Liver (tissue), 9 donors: Measurements from ENCODE around the gene NOS1AP. TPM values are rescaled to one million over a fixed set of nuclear protein-coding genes. Genes with fewer than 3 reads are reported as not detected.

ENCODE experiments used
- DNase-seq: peaks from one replicate; pipeline ENCODE4 v3.0.0-alpha.2; 2017; ENCODE audit warnings: low spot score
- H3K27ac ChIP-seq, 2 donors: one replicate each; pipeline ENCODE4 v1.7.0; 2013; ENCODE audit warnings: inconsistent platforms in 2 of 2, low read length in 2 of 2, control low read depth in 1 of 2, low read depth in 1 of 2, mild to moderate bottlenecking in 1 of 2
- H3K27me3 ChIP-seq, 4 donors: one replicate each; pipeline versions ENCODE4 v1.6.1 to v1.7.0; 2013; ENCODE audit warnings: low read length in 3 of 4, inconsistent platforms in 1 of 4, mild to moderate bottlenecking in 1 of 4, moderate library complexity in 1 of 4; ENCODE audit not compliant: control insufficient read depth in 4 of 4, insufficient read depth in 4 of 4
- H3K36me3 ChIP-seq, 4 donors: one replicate each; pipeline versions ENCODE4 v1.6.1 to v1.7.0; 2013; ENCODE audit warnings: low read length in 3 of 4, mild to moderate bottlenecking in 3 of 4, low read depth in 1 of 4, moderate library complexity in 1 of 4; ENCODE audit not compliant: control insufficient read depth in 4 of 4, insufficient read depth in 3 of 4
- H3K4me1 ChIP-seq, 4 donors: one replicate each; pipeline versions ENCODE4 v1.6.1 to v1.7.0; 2013; ENCODE audit warnings: low read length in 3 of 4, mild to moderate bottlenecking in 3 of 4, moderate library complexity in 1 of 4; ENCODE audit not compliant: control insufficient read depth in 4 of 4, insufficient read depth in 4 of 4
- H3K4me3 ChIP-seq, 3 donors: one replicate each; pipeline versions ENCODE4 v1.6.1 to v1.7.0; 2013; ENCODE audit warnings: low read length in 3 of 3, control low read depth in 1 of 3, low read depth in 1 of 3, mild to moderate bottlenecking in 1 of 3
- H3K9ac ChIP-seq, 2 donors: one replicate each; pipeline ENCODE4 v1.7.0; 2013; ENCODE audit warnings: low read length in 2 of 2, mild to moderate bottlenecking in 2 of 2, moderate library complexity in 2 of 2, control low read depth in 1 of 2, low read depth in 1 of 2
- H3K9me3 ChIP-seq, 4 donors: one replicate each; pipeline versions ENCODE4 v1.6.1 to v1.7.0; 2013; ENCODE audit warnings: low read length in 3 of 4; ENCODE audit not compliant: control insufficient read depth in 4 of 4
- CTCF ChIP-seq: fragments of 150-350 bp; IDR thresholded peaks from 2 replicates; pipeline ENCODE4 v1.5.1; 2017; ENCODE audit warnings: improper control_type of control experiment, low read depth, low read length; ENCODE audit not compliant: missing input control
- EGR1 ChIP-seq, 2 donors: IDR thresholded peaks; 2 replicates each; pipeline ENCODE4 v1.6.1; 2016 to 2018; ENCODE audit warnings: antibody characterized with exemption in 2 of 2, low read depth in 2 of 2
- FOXA1 ChIP-seq: IDR thresholded peaks from 2 replicates; pipeline ENCODE4 v1.6.1; 2016; ENCODE audit warnings: antibody characterized with exemption
- FOXA2 ChIP-seq: IDR thresholded peaks from 2 replicates; pipeline ENCODE4 v1.6.1; 2016; ENCODE audit warnings: antibody characterized with exemption
- HNF4A ChIP-seq, 2 donors: conservative IDR thresholded peaks; 2 replicates each; pipeline ENCODE4 v1.6.1; 2016; ENCODE audit warnings: antibody characterized with exemption in 2 of 2, mild to moderate bottlenecking in 2 of 2
- HNF4G ChIP-seq: IDR thresholded peaks from 2 replicates; pipeline ENCODE4 v1.6.1; 2016; ENCODE audit warnings: antibody characterized with exemption
- JUND ChIP-seq, 2 donors: IDR thresholded peaks; 2 replicates each; pipeline ENCODE4 v1.6.1; 2016; ENCODE audit warnings: antibody characterized with exemption in 2 of 2
- MAX ChIP-seq: IDR thresholded peaks from 2 replicates; pipeline ENCODE4 v1.6.1; 2016; ENCODE audit warnings: antibody characterized with exemption
- NR2F2 ChIP-seq: IDR thresholded peaks from 2 replicates; pipeline ENCODE4 v1.6.1; 2016; ENCODE audit warnings: antibody characterized with exemption
- RAD21 ChIP-seq, 2 donors: IDR thresholded peaks; 2 replicates each; pipeline ENCODE4 v1.6.1; 2016; ENCODE audit warnings: antibody characterized with exemption in 2 of 2, mild to moderate bottlenecking in 2 of 2
- REST ChIP-seq: IDR thresholded peaks from 2 replicates; pipeline ENCODE4 v1.6.1; 2016; ENCODE audit warnings: antibody characterized with exemption, mild to moderate bottlenecking
- RXRA ChIP-seq, 2 donors: IDR thresholded peaks; 2 replicates each; pipeline ENCODE4 v1.6.1; 2017 to 2018; ENCODE audit warnings: antibody characterized with exemption in 2 of 2, mild to moderate bottlenecking in 1 of 2
- SP1 ChIP-seq: IDR thresholded peaks from 2 replicates; pipeline ENCODE4 v1.6.1; 2018; ENCODE audit warnings: antibody characterized with exemption, mild to moderate bottlenecking
- TAF1 ChIP-seq: conservative IDR thresholded peaks from 2 replicates; pipeline ENCODE4 v1.6.1; 2016; ENCODE audit warnings: antibody characterized with exemption, mild to moderate bottlenecking
- YY1 ChIP-seq: IDR thresholded peaks from 2 replicates; pipeline ENCODE4 v1.6.1; 2016; ENCODE audit warnings: antibody characterized with exemption, mild to moderate bottlenecking
- whole genome bisulfite sequencing: extraction: QIAGEN DNeasy Blood & Tissue Kit; methylation state at CpG from one replicate; pipeline ENCODE4 v1.1.7; 2013; 5-methylcytosine and 5-hydroxymethylcytosine counted together
- polyA plus RNA-seq, 2 donors: library from polyadenylated mRNA; stranded (reverse) in 1 of 2; unstranded in 1 of 2; fragments of 200-250 nt in 1 of 2; fragments of >200 nt in 1 of 2; fragmentation: Nextera tagmentation in 1 of 2; extraction: Ambion mirVana in 1 of 2; gene quantifications; one replicate each; pipeline versions ENCODE4 v1.2.1 to v1.2.3, GENCODE V29; 2013 to 2015
- total RNA-seq, 2 donors: library from RNA; depleted of rRNA; stranded (reverse); fragments of >200 nt; gene quantifications; one replicate each; pipeline ENCODE4 v1.2.3, GENCODE V29; 2014
- TF ChIP-seq, protein P1 (sequence below): IDR thresholded peaks from 2 replicates; pipeline ENCODE4 v1.6.1; 2016; ENCODE audit warnings: antibody characterized with exemption
- TF ChIP-seq, protein P2 (sequence below): IDR thresholded peaks from 2 replicates; pipeline ENCODE4 v1.6.1; 2016; ENCODE audit warnings: antibody characterized with exemption
- donor health status: healthy.
- donor health status: healthy.
- donor health status: healthy.
- donor health status: healthy.
- donor health status: healthy.

Gene NOS1AP
- total and polyA plus RNA-seq, 4 donors: 1.4 to 13.0 (median 4.5) TPM

GRCh38 chr1:162135271-162135775, 65.8 kb downstream of the NOS1AP start:
- TF ChIP-seq MAX: no peak
- no peak for TF ChIP-seq HNF4A (conservative IDR thresholded peaks at IDR 0.05)
- TF ChIP-seq FOXA2: no peak
- TF ChIP-seq EGR1 (IDR thresholded peaks at IDR 0.05; ENCODE audit: low read depth in 2 of 2): no peak
- TF ChIP-seq RXRA (IDR thresholded peaks at IDR 0.05): no peak
- no peak for TF ChIP-seq JUND (IDR thresholded peaks at IDR 0.05)
- TF ChIP-seq FOXA1: no peak
- TF ChIP-seq NR2F2: no peak
- no peak for TF ChIP-seq TAF1
- TF ChIP-seq YY1: no peak
- TF ChIP-seq, protein P1, sequence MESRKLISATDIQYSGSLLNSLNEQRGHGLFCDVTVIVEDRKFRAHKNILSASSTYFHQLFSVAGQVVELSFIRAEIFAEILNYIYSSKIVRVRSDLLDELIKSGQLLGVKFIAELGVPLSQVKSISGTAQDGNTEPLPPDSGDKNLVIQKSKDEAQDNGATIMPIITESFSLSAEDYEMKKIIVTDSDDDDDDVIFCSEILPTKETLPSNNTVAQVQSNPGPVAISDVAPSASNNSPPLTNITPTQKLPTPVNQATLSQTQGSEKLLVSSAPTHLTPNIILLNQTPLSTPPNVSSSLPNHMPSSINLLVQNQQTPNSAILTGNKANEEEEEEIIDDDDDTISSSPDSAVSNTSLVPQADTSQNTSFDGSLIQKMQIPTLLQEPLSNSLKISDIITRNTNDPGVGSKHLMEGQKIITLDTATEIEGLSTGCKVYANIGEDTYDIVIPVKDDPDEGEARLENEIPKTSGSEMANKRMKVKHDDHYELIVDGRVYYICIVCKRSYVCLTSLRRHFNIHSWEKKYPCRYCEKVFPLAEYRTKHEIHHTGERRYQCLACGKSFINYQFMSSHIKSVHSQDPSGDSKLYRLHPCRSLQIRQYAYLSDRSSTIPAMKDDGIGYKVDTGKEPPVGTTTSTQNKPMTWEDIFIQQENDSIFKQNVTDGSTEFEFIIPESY: no peak
- TF ChIP-seq REST: no peak
- TF ChIP-seq SP1: no peak
- TF ChIP-seq, protein P2, sequence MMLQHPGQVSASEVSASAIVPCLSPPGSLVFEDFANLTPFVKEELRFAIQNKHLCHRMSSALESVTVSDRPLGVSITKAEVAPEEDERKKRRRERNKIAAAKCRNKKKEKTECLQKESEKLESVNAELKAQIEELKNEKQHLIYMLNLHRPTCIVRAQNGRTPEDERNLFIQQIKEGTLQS: no peak
- no peaks in the 10 kb centered on the region for H3K9me3 ChIP-seq
- H3K4me3 ChIP-seq: no peak overlapping the region
- no peak overlapping the region for H3K27ac ChIP-seq
- no peak overlapping the region for H3K9ac ChIP-seq
- H3K4me1 ChIP-seq: peaks cover 4 to 47% (median 45%) of the 10 kb centered on the region in 4 donors
- no peaks in the 10 kb centered on the region for H3K27me3 ChIP-seq
- H3K36me3 ChIP-seq: no peaks in the 10 kb centered on the region
- no peak for DNase-seq
- WGBS: 94% methylated on average over 4 of the region's 4 CpGs

DNA sequence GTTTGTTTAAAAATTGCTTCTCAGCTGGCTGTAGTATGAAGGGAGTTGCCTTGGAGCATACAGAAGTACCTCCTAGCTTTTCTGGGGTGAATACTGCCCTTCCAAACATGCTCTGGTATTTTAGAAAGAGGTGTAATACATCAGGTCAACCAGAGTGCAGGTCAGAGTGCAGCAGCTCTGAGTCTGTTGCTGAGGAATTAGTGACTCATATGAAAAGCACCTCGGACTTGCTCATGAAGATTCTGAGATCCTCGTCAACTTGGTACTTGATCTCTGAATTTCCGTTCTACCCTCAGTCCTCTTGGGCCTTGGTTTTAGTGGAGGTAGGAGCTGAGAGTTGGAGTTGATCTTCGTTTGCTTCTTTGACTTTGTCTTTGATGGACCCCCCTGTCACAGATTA, 67.3 kb downstream of the NOS1AP start:
- Histone ChIP-seq H3K9me3 (no peaks in the 10 kb centered on the region), H3K9ac (no peak overlapping the region), H3K27me3 (no peaks in the 10 kb centered on the region), H3K4me3 (no peak overlapping the region), H3K36me3 (no peaks in the 10 kb centered on the region), H3K27ac (peak overlapping the region; percentile 8 to 43), H3K4me1 (peaks cover 6 to 41% (median 37%) of the 10 kb centered on the region in 4 donors)
- no peak for DNase-seq
- 63% methylated on average over 4 of the region's 4 CpGs for WGBS
- TF ChIP-seq HNF4A (conservative IDR thresholded peaks at IDR 0.05): peak; percentile 32 to 47
- no peak for TF ChIP-seq CTCF
- TF ChIP-seq, protein P2: peak; percentile 30
- no peak for TF ChIP-seq EGR1 (IDR thresholded peaks at IDR 0.05; ENCODE audit: low read depth in 2 of 2)
- no peak for TF ChIP-seq TAF1
- no peak for TF ChIP-seq NR2F2
- TF ChIP-seq FOXA1: no peak
- peak; percentile 58 to 67 for TF ChIP-seq RXRA (IDR thresholded peaks at IDR 0.05)
- no peak for TF ChIP-seq MAX
- no peak for TF ChIP-seq RAD21 (IDR thresholded peaks at IDR 0.05)
- peak; percentile 84 for TF ChIP-seq JUND (IDR thresholded peaks at IDR 0.05)
- TF ChIP-seq YY1: no peak
- no peak for TF ChIP-seq HNF4G
